ENCODE data around the gene CPNE4.

CPNE4 gene

DNA sequence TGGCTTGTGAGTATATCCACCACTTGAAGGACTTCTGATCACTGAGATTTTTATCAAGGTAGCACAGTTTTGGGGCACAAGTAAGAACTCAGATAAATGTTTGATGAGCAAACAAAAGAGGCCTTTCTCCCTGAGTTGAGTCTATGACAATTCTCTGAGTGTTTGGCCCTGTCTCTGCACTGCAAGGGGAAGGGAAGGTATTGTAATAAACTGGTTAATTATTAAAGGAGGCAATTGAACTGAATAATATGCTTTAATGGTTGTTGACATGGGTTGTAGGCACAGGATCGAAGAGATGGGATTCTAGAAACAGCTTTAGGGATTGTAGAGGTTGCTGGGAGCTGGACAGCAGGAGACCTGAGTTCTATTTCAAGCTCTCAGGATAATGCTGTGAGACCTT, 437.0 kb downstream of the CPNE4 start:
- DNase-seq (ENCODE audit: low read depth), result no peak

GRCh38 chr3:131596884-131597283, 437.9 kb downstream of the CPNE4 start:
- DNase-seq (ENCODE audit: low read depth), result no peak

DNA sequence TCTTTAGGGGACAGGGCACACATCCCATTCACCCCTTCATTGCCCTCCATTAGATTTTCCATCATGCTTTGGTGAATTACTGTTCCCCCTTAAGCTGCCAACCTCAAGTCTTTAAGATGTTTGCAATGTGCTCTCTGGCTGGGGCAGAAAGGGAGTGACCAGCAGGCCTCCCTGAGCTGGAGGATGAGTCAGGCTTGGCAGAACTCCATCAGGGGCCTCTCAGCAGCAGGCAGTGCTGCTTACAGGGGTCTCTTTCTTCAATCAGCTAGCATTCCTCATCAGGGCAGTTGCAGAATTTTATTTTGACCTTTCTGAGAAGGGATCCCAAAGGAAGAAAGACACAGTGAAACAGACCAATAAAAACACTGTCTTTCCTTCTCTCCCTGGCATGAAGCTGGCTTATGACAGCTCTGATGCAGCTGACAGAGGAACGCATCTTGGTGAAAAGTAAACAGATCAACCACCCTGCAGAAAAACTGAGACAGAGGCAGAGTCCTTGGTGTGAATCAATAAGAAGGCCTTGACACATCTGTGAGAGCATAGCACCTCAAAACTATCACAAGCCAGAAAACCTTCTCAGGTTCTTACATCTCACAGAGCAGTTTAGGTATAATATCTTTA, 443.3 kb downstream of the CPNE4 start:
- DNase-seq (ENCODE audit: low read depth), result no peak

DNA sequence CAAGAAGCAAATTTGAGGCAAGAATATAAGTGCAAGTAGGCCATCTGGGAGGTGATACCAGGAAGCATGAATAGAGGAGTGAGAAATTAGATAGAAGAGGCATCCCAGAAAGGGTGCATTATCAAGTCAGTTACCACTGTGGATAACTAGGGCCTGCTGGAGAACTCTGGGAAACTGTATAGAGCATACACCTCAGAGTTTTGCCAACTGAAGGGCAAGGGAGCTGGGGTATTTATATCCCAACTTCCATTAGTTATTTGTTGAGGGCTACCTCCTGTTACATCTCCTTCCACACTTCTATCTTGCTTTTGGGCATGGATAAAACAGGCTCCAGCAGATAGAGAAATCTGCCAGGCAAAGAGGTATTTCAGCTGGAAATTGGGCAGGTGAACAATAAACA, 448.5 kb downstream of the CPNE4 start:
- DNase-seq (ENCODE audit: low read depth), result no peak

- DNase-seq (ENCODE audit: low read depth), result no peak
Observed at GRCh38 chr3:131582438-131582837, 452.4 kb downstream of the CPNE4 start.

DNA sequence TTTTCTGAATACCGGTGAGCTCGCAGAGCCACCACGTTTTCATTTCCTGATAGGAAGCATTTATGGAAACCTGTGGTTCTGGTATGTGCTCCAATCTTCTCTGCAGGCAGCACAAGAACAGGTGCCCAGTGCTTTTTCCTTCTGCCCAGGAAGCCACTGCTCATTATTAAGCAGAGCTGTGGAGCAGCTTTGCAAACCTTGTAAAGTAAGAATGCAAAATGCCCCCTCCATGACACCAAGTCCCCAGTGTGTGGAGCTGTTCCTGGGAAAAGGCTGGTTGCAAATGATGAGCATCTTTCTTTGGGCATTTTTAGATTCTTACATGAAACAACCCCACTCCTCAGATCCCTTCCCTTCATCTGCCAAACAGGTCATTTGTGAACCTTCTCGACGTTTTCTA, 466.4 kb downstream of the CPNE4 start:
- DNase-seq (ENCODE audit: low read depth), result no peak

- no peak for DNase-seq (ENCODE audit: low read depth)
Observed at GRCh38 chr3:131564812-131565211, 470.0 kb downstream of the CPNE4 start.

DNA sequence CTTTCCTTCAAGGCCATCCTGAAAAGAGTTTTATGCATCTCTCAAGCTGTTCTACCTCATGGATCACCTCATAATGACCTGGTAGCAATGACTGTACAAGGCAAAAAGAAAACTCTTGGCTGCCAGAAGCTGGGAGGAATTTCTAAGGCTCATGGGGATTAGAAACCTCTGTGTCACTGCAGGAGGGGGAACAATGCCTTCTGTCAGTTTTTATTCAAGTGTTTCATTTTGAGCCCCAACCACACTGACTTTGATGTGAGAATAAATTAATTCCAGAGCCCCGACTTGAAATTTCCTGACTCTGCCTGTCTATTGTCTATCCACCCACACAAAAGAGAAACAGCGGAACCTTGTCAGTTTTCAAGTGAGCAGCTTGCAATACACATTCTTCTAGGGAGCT, 473.3 kb downstream of the CPNE4 start:
- DNase-seq (ENCODE audit: low read depth), result no peak

DNA sequence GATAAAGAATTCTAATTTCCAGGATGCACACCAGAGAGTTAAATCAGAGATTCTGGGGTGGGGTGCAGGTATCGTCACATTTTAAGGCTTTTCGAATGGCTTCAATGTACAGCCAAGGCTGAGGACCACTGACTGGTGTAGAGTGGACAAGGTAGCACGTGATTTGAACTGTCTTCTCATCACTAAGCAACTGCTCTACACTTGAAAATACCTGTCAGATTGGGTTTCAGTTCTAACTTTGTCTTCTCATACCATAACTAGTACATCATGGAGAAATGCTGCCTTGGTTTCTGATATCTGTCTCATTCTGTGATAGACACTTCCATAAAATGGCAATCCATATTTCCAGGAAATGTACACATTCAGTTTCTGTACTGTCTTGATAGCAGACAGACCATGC, 474.0 kb downstream of the CPNE4 start:
- no peak for DNase-seq (ENCODE audit: low read depth)

- no peak for DNase-seq (ENCODE audit: low read depth)
Observed at GRCh38 chr3:131555456-131555855, 479.4 kb downstream of the CPNE4 start.

GRCh38 chr3:131553495-131554247, 481.1 kb downstream of the CPNE4 start:
- no peak for DNase-seq (ENCODE audit: low read depth)

GRCh38 chr3:131551761-131552160, 483.1 kb downstream of the CPNE4 start:
- no peak for DNase-seq (ENCODE audit: low read depth)

DNA sequence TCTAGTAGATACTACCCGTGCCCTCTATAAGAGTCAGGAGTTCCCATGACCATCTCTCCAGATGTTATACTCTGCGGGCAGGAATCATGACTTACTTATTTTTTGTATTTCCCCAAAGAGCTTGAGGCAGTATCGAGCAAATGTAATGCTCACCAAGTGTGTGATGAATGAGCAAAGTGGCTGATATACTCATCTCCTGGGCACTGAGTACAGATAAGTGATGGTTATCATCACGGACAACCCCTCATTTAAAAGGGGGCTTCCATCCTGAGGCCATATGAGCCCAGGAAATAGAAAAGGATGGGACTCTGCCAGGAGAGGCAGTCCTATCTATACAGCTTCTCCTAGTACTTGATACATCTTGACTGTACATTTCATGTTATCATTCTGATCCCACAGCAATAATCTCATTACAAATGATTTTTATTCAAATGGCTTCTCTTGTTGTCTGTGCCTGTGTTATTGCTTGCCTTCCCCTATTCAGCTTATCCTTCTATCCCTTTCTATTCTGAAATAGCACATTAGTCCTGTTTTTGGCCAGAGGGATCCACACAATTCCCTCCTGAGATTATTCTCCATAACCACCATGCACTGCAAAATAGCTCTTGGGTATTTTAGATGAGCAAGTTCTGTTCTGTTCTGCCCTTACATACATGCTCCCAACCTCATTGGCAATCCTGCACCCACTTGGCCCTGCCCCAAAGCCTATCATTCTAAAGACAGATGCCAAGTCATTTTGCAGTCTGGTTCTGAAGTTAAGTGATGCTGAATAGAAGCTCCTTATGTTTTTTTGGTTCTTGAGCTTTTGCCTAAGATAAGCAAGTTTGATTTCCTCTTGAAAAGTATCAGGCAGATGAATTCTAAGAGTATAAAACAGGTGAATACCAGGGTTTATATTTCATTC, 484.0 kb downstream of the CPNE4 start:
- DNase-seq (ENCODE audit: low read depth), result no peak

DNA sequence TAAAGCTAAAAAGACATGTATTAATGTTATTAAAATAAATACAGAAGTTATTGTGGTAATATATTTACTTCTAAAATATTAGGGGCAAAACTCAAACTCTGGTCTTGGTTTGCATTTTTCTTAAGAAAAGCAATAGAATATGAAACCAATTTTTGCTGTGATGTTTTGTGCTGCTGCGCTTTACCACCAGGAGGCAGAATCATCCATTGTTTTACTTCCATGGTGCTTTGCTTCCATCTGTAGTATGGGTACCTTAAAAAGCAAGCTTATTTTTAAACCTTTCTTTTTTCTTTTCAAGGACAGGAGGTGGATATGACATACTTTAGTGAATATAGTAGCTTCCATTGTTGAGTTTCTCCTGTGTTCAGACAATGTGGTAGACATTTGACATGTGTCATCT, 485.5 kb downstream of the CPNE4 start:
- DNase-seq (ENCODE audit: low read depth), result no peak

- DNase-seq (ENCODE audit: low read depth), result no peak
Observed at GRCh38 chr3:131547585-131547984, 487.2 kb downstream of the CPNE4 start.

DNA sequence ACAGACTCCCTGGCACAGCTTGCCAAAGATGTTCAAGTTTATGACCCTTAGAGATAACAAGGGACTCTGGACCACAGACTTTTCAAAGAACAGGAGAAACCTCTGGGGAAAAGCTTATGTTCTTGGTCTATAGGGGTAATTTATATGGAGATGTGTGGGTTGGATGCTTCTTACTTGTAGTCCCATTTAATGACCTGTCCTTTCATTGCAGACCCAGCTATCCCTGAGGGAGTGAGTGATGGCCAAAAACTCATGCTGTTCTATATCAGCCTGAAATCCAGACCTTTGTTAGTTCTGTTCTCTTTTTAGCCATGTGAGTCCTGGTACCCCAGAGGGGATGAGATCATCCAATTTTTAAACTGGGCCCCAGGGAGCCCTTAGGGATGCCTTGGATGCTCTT, 488.4 kb downstream of the CPNE4 start:
- no peak for DNase-seq (ENCODE audit: low read depth)

GRCh38 chr3:131544557-131544956, 490.3 kb downstream of the CPNE4 start:
- no peak for DNase-seq (ENCODE audit: low read depth)

GRCh38 chr3:131543714-131544113, 491.1 kb downstream of the CPNE4 start:
- DNase-seq (ENCODE audit: low read depth), result no peak

GRCh38 chr3:131541288-131541687, 493.5 kb downstream of the CPNE4 start:
- DNase-seq (ENCODE audit: low read depth), result no peak

DNA sequence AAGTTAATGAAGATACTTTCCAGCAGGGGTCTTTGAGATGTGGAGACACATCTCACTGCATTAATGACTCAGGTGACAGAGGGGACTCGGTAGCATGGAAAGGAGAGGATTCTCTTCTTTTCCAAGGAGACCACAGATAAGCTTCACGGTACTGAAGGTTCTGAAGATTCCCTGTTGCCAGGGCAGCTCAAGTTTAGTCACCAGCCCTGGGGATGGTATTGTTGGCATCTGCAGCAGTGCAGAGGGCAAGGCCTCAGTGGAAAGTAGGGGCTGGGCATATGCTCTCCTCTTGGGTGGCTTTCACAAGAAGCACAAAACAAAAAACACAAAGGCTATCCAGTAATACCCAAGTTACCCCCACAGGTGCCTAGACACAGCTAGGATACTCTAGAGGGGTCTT, 494.0 kb downstream of the CPNE4 start:
- no peak for DNase-seq (ENCODE audit: low read depth)

DNA sequence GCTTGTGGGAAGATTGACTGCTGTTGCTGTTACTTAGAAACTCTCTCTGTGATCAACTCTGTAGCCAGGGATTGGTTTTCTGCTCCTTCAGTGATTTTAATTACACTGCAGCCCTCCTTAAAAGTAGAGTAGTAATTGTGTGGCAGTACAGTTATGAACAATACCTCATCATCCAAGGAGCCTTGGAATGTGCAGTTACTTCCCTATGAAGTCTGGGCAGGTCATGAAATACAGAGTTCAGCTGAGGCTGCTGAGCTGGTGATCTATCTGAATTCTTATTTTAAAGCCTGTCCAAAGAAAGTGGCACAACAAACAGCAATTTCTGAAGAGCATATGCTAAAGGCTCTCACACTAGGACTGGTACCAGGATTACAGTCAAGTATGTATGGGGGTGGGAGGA, 494.7 kb downstream of the CPNE4 start:
- DNase-seq (ENCODE audit: low read depth), result no peak

GRCh38 chr3:131538968-131539367, 495.8 kb downstream of the CPNE4 start:
- no peak for DNase-seq (ENCODE audit: low read depth)

- no peak for DNase-seq (ENCODE audit: low read depth)
Observed at GRCh38 chr3:131537531-131537930, 497.3 kb downstream of the CPNE4 start.

All from activated T-cell treated with anti-CD3 and anti-CD28 coated beads for 24 hours (primary cell).